T-helper 1 cell treated with Interleukin-12 subunit alpha and Interleukin-12 subunit beta and Interleukin-4 antibody, amounts not matched to agents 30 ng/mL and 1 ng/mL, for 36 hours (primary cell): Measurements from ENCODE around the gene SGMS1. TPM values are rescaled to one million over a fixed set of nuclear protein-coding genes. Genes with fewer than 3 reads are reported as not detected.

ENCODE experiments used
- intact Hi-C: fragments of 100-400 bp; cut with micrococcal nuclease; formaldehyde crosslinking; loops from one replicate; pipeline ENCODE4 v1.15.1; 2024
- total RNA-seq: library from RNA; stranded (reverse); gene quantifications from 2 replicates; pipeline ENCODE4 v1.2.3, GENCODE V29; 2022

Gene SGMS1
- total RNA-seq, 1 donor from 2014 or later, result 24.4 TPM

DNA sequence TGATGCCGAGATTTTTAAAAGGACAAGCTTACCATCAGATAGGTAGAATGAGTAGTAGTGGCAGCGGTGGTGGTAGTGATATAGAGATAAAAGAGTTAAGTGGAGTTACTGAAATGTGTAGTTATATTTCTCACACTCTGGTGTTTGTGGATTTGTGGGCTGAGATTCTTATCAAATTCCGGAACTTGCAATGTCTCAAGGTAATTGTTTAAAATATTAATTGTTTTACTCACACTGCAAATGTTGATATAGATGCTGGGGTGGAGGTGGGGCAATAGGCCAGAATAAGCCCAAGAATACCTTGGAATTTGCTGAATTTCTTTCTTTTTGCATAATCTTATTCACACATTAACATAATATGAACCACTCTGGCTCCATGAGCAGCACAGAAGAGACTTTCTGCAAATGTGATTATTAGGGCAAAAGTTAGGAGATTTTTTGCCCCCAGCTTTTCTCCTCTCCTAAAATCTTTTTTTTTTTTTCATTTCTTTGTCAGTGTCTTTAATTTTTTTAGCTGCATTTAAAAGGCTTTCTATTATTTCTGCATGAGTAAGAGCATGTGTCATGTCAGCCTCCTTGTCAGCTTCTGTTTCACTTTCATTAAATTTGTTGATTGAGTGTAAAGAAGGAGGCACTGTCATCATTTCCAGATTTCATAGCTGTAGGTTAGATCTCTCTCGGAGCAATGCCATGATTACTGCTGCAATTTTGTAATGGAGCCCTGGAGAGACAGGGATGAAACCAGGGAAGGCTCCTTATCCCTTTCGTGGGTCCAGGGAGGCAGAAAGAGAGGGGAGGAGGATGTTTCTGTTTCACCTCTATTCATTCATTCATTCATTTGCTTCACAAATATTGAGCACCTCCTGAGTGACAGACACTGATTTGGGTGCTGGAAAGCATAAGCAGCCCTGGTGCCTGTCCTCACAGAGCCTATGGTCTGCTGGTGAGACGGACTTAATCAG is 13.1 kb upstream of the SGMS1 start:
- intact Hi-C loops, result loop anchor here (1.0 to 5.0 kb wide), 9 partner anchors 12 to 1835 kb away; partner anchors contain the start of gene ASAH2B

DNA sequence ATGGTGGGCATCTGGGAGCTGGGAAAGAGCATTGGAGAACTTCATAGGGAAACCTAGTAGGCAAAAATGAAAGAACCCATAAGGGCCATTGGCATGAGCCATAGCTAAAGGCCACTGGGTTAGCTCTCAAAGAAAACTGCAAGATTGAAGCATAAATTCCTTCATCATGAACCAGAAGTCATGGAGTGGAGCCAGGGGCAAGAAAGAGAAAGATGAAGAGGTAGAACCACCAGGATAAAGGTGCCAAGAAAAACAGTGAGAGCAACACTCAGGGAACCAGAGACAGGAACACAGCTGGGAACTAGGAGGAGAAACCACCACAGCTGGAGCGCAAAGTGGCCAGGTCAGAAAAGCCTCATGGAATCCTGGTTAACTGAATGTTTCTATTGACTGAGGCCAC is 11.5 kb upstream of the SGMS1 start:
- intact Hi-C loops, result loop anchor here (5.0 kb wide), 2 partner anchors 308 to 1833 kb away; no protein-coding TSS in a partner anchor

DNA sequence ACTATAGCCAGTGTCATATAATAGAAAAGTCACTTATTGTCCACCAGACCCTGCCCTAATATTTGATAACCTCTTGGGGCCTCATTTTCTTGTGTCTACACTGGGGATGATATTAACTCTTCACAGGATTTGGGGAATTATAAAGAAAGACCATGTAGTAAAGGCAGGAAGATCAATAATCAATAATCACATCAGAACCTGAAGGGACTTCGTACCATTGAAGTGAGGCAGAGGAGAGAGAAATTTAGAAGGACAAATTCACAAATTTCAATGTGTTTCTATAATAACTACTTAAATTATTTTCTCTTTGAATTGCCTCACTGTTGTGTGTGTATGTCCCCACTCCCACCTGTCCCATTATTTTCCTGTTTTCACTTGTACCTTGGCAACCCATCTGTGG is 10.7 kb upstream of the SGMS1 start:
- intact Hi-C loops, result no loop called here

DNA sequence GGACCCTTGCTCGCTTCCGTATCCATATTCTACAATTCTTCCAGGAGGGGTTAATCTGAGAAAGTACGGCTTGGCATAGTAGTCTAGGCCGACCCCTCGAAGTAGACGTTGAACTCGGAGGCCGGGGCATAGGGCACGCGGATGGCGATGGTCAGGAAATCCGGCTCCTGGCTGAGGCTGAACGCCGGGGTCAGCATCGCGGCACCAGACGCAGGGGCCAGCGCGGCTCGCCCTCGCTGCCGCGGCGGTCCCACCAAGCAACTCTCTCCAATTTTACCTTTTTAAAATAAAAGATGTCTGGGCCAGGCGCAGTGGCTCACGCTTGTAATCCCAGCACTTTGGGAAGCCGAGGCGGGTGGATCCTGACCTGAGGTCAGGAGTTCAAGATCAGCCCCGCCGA is 7.3 kb upstream of the SGMS1 start:
- intact Hi-C loops, result no loop called here

DNA sequence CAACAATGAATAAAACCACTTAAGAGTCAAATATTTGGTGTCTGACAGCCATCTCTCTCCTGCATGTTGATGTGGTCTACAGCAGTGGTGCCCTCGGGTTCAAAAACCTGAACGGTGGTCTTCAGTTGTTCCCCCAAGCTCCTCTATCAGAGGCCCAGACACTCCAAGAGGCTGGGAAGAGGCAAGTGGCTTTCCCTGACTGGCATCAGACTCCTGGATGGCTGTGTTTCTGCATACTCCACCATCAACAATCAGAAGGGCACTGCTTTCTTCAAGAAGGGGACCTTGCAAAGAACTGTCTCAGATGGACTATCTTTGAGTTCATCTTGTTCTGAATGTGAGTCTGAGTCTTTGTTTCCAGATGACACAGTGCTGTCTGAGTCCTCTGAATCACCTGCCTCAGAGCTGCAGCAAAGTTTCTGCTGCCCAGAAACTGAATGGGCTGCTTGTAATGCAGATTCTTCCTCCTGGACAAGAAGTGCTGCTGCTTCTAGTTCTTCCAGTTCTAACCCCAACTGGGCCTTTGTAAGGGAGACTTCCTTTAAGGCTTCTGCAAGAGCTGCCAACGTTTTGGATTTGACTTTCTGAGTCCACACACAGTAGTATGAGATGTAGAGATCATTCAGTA is 5.9 kb upstream of the SGMS1 start:
- intact Hi-C loops, result loop anchor here (10.0 kb wide), 1 partner anchor 685 kb away; the partner anchor contains the start of genes PARG and TIMM23B

GRCh38 chr10:50627896-50628295 is 4.1 kb upstream of the SGMS1 start:
- intact Hi-C loops, result loop anchor here (10.0 kb wide), 1 partner anchor 683 kb away; the partner anchor contains the start of genes PARG and TIMM23B

DNA sequence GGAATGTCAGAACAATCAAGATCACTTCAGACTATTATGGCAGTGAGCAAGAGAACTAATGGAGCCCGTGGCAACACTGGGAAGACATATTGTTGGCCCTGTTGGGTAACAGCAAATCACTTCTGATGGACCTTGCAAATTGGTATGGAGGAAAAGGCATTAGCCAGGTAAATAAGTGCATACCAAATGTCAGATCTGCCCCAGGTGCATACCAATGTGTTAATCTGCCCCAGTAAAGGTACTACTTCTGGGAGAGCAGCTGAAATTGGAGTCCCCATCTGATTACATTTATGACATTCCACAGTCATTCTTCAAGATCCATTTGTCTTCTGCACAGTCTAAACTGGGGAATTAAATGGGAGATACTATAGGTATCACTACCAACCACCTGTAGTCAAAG is 3.7 kb upstream of the SGMS1 start:
- intact Hi-C loops, result loop anchor here (10.0 kb wide), 1 partner anchor 683 kb away; the partner anchor contains the start of genes PARG and TIMM23B

DNA sequence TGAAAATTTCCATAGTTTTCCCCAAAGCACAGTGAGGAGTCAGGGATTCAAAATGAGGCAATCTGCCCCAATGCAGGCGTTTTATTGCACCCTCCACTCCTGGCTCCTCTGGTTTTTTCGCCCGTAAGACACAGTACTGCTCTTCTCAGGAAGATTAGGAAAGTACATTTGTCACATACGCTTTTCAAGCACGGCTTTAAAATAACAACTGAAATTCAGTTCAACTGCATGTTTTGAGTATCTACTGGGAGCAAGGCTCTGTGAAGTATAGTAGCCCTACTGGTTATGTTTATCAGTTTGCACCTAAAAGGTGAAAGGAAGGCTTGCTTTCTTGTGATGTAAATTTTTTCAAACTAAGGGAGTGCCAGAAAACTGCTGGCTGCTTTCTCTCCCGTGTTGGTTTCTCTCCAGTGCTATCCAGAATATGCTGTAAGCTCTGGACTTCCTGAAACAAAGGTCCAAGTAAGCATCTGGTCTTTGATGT is 1.9 kb upstream of the SGMS1 start:
- intact Hi-C loops, result loop anchor here (1.0 to 10.0 kb wide), 7 partner anchors 11 to 1087 kb away; partner anchors contain the start of genes ERCC6, PARG and TIMM23B

GRCh38 chr10:50624866-50625501 is 1.2 kb upstream of the SGMS1 start:
- intact Hi-C loops, result loop anchor here (1.0 to 10.0 kb wide), 11 partner anchors 11 to 1086 kb away; partner anchors contain the start of genes ERCC6, PARG, TIMM23B and WASHC2A

- intact Hi-C loops, result loop anchor here (1.0 to 10.0 kb wide), 6 partner anchors 84 to 1086 kb away; partner anchors contain the start of genes ERCC6, PARG, TIMM23B and WASHC2A
These were observed 683 bp upstream of the SGMS1 start for GRCh38 chr10:50624413-50624865.

DNA sequence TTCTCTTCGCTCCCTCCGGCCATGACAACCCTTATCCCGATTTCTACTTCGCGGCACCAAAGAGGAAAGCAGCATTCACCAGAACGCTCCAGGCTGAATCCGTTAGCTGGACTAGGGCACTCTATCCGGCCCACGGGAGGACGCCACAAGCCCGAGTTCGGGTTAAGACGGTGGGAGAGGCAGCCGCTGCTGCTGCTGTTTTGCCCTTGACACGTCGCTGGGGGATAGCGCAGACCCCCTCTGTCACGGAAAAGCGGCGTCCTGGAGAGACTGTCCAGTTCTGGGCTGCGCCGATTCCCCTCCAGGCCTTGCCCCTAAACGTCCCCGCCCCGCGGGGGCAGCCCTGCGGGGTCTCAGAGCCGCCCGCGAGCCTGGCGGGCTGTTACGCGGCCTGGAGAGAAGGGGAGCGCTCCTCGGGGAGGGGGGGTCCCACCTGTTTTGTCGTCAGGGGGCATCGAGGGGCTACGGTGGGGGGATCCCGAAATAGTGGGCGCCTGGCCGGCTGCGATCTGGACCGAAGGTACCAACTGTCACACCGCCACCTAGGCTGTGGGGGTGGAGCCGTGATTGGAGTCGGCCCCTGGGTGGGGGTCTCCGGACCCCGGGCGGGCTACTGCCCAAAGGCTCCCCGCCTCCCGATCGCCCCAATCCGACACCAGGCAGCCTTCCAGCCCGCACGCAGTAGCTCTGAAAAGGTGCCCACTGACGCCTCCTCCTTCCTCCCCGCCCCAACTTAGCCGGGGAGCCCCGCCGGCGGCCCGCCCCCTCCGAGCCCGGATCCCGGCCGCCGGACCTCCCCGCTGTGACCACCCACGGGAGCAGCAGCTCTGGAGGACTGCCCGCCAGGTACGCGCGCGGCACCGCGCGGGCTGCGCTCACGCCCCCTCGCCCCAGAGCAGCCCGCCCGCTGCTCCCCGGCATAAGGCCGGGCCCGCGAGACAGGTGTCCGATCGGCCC is 772 bp downstream of the SGMS1 start:
- intact Hi-C loops, result loop anchor here (1.0 to 10.0 kb wide), 6 partner anchors 62 to 1076 kb away; partner anchors contain the start of genes CSTF2T, PARG, TIMM23B and WASHC2A

DNA sequence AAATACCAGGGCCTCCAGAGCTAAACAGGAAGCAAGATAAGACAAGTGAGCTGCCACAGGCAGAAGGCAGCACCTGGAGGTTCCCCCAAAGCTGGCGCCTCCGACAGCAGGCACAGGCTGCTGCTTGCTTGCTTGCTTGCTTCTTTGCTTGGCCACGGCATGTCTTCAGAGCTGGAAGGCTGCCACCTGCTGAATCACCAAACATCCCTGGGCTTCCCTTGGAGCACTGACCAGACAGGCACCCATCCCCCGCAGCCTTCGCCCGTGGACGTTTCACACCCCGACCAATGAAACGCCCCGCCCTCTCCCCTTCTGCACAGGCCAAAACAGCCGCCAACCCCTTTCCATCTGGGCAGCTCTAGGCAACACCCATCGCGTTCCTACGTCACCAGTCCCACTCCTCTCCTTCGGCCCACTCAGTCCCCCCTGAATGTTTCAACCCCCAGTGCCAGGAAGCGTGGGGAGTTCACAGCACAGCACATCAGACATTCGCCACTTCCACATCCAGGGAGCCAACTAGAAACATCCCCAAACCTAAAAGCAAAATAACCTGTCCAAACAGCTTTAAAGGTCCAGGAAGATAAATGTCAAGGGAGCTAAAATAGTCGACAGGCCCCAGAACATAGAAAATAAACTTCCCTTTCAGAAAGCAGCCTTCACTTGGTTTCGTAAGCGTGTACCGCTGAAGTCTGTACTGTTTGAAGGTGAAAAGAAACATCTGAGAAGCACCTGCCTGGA is 1.6 kb downstream of the SGMS1 start:
- intact Hi-C loops, result loop anchor here (1.0 to 10.0 kb wide), 6 partner anchors 61 to 1077 kb away; partner anchors contain the start of genes CSTF2T, PARG, TIMM23B and WASHC2A

DNA sequence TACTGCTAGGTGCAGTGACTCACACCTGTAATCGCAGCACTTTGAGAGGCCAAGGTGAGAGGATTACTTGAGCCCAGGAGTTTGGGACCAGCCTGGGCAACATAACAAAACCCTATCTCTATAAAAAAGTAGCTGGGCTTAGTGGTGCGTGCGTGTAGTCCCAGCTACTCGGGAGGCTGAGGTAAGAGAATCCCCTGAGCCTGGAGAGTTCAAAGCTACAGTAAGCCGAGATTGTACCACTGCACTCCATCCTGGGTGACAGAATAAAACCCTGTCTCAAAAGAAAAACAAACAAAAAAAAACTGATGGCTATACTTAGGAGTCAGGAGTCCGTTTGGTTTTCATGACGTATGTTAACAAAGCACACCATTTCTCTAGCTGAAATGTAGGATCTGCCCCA is 2.9 kb downstream of the SGMS1 start:
- intact Hi-C loops, result loop anchor here (5.0 to 10.0 kb wide), 3 partner anchors 294 to 676 kb away; partner anchors contain the start of genes PARG, TIMM23B and WASHC2A

DNA sequence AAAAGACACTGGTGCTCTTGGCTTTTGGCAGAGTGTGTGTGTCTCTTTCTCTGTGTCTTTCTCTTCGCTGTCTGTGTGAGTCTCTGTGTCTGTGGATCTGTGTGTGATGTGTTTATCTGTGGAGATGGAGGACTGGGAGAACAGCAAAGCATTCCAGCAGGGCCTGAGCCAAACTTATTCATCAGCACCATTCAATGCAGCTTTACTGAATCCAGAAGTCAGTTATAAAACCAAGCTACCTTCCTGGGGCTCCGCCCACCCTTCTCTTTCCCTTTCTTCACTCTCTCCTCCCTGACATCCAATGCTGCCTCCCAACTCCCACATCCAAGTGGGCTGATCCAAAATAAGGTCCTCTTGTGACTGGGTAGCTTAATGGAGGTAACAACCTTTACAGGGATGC is 3.9 kb downstream of the SGMS1 start:
- intact Hi-C loops, result loop anchor here (5.0 to 10.0 kb wide), 3 partner anchors 293 to 675 kb away; partner anchors contain the start of genes PARG, TIMM23B and WASHC2A

DNA sequence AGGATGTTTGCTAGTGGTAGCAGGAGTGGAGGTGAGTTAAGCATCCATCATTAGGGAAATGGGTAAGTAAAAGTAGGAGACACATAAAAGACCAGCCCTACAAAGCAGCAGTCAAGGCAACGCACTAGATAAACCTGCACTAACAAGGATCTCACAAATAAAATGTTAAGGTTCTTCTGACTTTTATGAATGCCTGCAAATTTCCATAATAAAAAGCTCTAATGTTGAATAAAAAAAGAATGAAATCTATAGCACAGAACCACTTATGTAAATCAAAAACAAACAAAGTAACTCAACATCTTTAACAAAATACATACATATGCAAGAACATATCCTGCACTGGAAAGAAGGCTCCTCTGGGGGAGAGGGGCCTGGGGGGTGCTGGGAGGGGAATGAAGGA is 4.6 kb downstream of the SGMS1 start:
- intact Hi-C loops, result no loop called here

DNA sequence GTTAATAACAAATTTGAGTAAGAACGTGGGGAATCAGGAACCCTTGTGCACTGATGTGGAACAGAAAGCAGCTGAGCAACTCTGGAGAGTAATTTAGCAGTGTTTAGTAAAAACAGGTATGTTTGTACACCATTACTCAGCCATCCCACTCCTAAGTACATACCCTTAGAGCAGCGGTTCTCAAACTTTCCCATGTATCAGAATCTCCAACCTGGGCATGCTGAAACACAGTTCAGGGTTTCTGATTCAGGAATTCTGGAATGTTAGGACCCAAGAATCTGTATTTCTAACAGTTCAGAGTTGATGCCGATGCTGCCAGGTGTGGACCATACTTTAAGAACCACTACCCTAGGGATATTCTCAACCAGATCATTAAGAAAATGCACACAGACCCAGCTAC is 5.1 kb downstream of the SGMS1 start:
- intact Hi-C loops, result no loop called here

- intact Hi-C loops, result loop anchor here (2.0 kb wide), 1 partner anchor 55 kb away; no protein-coding TSS in a partner anchor
These were observed 8.1 kb downstream of the SGMS1 start for GRCh38 chr10:50615658-50616057.

DNA sequence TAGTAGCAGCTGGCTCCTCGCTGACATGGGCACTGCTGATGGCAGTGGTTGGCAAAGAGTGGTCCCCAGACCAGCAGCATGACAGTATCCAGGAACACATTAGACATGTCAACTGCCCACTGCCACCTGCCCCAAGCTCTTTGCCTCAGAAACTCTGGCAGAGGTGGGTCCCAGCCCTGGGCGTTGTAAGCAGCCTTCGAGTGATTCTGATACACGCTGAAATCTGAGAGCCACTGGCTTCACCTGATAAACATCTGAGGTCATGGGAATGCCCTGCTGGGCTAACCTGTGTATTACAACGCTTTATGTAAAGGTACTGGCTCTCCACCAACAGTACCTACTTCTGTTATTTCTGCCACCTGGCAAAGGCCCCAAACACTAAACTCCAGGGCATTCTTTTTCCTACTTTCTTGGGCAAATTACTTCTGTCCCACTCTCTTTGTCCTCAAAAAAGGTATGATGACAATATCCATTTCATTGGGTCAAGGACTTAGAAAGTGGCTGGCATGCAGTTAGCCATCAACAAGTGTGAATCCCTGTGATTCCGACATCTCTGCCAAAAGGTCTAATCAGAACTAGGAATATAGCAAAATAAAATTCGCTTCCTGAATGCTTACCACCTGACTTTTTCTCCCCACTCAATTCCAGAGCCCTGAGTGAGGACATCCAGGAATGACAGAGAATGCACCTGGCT is 9.2 kb downstream of the SGMS1 start:
- intact Hi-C loops, result loop anchor here (2.0 kb wide), 1 partner anchor 54 kb away; no protein-coding TSS in a partner anchor
